ENCODE data around the gene DBI.

DNA sequence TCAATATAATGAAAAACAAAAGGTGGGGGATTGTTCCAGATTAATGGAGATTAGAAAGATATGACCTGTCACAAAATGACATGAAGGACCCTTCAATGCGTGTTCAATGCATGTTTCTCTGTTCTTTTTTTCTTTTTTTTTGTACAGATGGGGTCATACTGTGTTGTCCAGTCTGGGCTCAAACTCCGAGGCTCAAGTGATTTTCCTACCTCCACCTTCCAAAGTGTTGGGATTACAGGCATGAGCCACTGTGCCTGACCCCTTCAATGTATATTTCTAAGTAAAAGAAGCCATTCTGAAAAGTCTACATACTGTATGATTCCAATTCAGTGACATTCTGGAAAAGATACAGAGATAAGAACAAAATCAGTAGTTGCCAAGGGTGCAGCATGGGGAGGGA, 32.9 kb upstream of the DBI start:
- no peak for TF ChIP-seq GATA2 (IDR thresholded peaks at IDR 0.05; ENCODE audit: low read depth, low read length)
- TF ChIP-seq GATA3 (IDR thresholded peaks at IDR 0.05; ENCODE audit: low read depth, low read length), result no peak
